Keratinocyte (primary cell): ENCODE data around the gene PRSS16.

Experiments used
- EZH2 ChIP-seq: IDR thresholded peaks from one replicate; pipeline ENCODE4 v1.6.1; 2012; ENCODE audit warnings: inconsistent platforms, mild to moderate bottlenecking, low read length, moderate library complexity
- TF ChIP-seq, protein P1 (sequence below), 3 experiments: IDR thresholded peaks in 1 of 3; conservative IDR thresholded peaks in 1 of 3; optimal IDR thresholded peaks in 1 of 3; 2 replicates in 2 of 3; 3 replicates in 1 of 3; pipeline versions ENCODE3 to v1.5.1; 2011; ENCODE audit warnings: low read length in 3 of 3, mild to moderate bottlenecking in 3 of 3, moderate library complexity in 2 of 3, control low read depth in 1 of 3, inconsistent platforms in 1 of 3; ENCODE audit not compliant: insufficient read depth in 2 of 3; ENCODE audit errors: extremely low read depth in 1 of 3

DNA sequence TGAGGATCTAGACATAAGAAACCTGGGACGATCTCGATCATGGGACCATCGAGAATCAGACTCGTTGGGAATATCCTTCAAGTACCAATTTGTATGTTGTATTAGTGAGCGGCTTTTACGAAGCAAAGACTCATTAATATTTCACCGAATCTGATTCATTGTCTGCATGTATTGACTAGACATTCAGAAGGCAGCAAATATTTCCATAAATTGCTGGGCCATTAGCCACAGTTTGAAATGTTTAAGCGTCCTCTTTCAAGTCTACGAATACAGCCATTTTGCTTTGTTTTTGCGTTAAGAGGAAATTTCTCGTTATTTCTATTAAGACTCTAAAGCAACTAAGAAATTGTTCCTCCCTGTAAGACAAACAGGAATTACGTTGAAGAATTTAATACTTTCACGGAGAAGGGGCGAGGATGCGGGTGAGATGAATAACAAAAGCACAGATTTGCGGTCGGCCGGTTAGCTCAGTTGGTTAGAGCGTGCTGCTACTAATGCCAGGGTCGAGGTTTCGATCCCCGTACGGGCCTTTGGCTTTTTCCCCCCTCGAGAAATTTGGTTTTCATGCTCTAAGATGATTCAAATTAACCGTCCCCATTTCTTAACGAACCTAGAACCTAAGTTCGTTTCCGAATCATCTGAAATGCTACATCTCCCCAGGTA, 46.1 kb downstream of the PRSS16 start:
- TF ChIP-seq, protein P1, sequence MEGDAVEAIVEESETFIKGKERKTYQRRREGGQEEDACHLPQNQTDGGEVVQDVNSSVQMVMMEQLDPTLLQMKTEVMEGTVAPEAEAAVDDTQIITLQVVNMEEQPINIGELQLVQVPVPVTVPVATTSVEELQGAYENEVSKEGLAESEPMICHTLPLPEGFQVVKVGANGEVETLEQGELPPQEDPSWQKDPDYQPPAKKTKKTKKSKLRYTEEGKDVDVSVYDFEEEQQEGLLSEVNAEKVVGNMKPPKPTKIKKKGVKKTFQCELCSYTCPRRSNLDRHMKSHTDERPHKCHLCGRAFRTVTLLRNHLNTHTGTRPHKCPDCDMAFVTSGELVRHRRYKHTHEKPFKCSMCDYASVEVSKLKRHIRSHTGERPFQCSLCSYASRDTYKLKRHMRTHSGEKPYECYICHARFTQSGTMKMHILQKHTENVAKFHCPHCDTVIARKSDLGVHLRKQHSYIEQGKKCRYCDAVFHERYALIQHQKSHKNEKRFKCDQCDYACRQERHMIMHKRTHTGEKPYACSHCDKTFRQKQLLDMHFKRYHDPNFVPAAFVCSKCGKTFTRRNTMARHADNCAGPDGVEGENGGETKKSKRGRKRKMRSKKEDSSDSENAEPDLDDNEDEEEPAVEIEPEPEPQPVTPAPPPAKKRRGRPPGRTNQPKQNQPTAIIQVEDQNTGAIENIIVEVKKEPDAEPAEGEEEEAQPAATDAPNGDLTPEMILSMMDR (optimal IDR thresholded peaks at IDR 0.05 in 1 of 3, IDR thresholded peaks at IDR 0.05 in 1 of 3, conservative IDR thresholded peaks at IDR 0.05 in 1 of 3; ENCODE audit: extremely low read depth in 1 of 3, insufficient read depth in 2 of 3, low read length in 3 of 3) = no peak
- no peak for TF ChIP-seq EZH2
